Naive thymus-derived CD4-positive, alpha-beta T cell (primary cell): ENCODE results near the gene C1orf146. TPM values are rescaled to one million over a fixed set of nuclear protein-coding genes. Genes with fewer than 3 reads are reported as not detected.
"Not testable (repeated sequence)": the region's sequence is repeated elsewhere in the genome, so short reads cannot be mapped to it uniquely, and the experiment has no call there.

Source experiments
- ATAC-seq: fragments of 150-1000 bp; cut with Tn5 transposase; 2 replicates; pipeline ENCODE4 v1.10.0; 2021; ENCODE audit warnings: mild to moderate bottlenecking, moderate library complexity
- CTCF ChIA-PET: fragments of 350-600 bp; sonication (Branson Sonifier 250); formaldehyde crosslinking; loops from one replicate; lab custom pipeline; 2021; ENCODE audit warnings: antibody characterized with exemption; lab: Charles Lee
- POLR2A ChIA-PET: fragments of 350-600 bp; sonication (Branson Sonifier 250); formaldehyde crosslinking; loops from one replicate; lab custom pipeline; 2021; ENCODE audit warnings: antibody characterized with exemption, inconsistent platforms; lab: Charles Lee
- DNase-seq, 9 donors: peaks; one replicate each; pipeline versions ENCODE4 v3.0.0 to v3.0.0-alpha.2; 2020 to 2022; ENCODE audit warnings: mixed read lengths in 1 of 9
- H3K27ac ChIP-seq: one replicate; pipeline ENCODE4 v1.7.0; 2013; ENCODE audit warnings: mild to moderate bottlenecking, low read depth, low read length, moderate library complexity
- H3K27me3 ChIP-seq, 2 donors: one replicate each; pipeline ENCODE4 v1.7.0; 2013; ENCODE audit warnings: low read length in 2 of 2, mild to moderate bottlenecking in 2 of 2, moderate library complexity in 2 of 2; ENCODE audit not compliant: control insufficient read depth in 2 of 2, insufficient read depth in 2 of 2
- H3K36me3 ChIP-seq, 3 experiments: 1 replicate in 2 of 3; 2 replicates in 1 of 3; pipeline ENCODE4 v1.7.0; 2013; ENCODE audit warnings: low read length in 3 of 3, mild to moderate bottlenecking in 3 of 3, moderate library complexity in 1 of 3; ENCODE audit not compliant: insufficient read depth in 3 of 3, control insufficient read depth in 2 of 3
- H3K4me1 ChIP-seq, 2 donors: one replicate each; pipeline ENCODE4 v1.7.0; 2013; ENCODE audit warnings: low read length in 2 of 2, mild to moderate bottlenecking in 2 of 2, moderate library complexity in 1 of 2; ENCODE audit not compliant: control insufficient read depth in 2 of 2, insufficient read depth in 2 of 2
- H3K4me3 ChIP-seq: 2 replicates; pipeline ENCODE4 v1.7.0; 2013; ENCODE audit warnings: mild to moderate bottlenecking, low read length
- H3K9me3 ChIP-seq, 3 experiments: 1 replicate in 2 of 3; 2 replicates in 1 of 3; pipeline ENCODE4 v1.7.0; 2013; ENCODE audit warnings: low read length in 3 of 3; ENCODE audit not compliant: control insufficient read depth in 2 of 3
- H3K27ac Mint-ChIP-seq, 9 donors: one replicate each; pipeline ENCODE4 v1.8.0; 2020 to 2022; ENCODE audit warnings: mixed read lengths in 9 of 9, mild to moderate bottlenecking in 8 of 9, moderate library complexity in 5 of 9, inconsistent platforms in 2 of 9
- H3K27me3 Mint-ChIP-seq, 5 donors: one replicate each; pipeline ENCODE4 v1.8.0; 2021 to 2022; ENCODE audit warnings: mixed read lengths in 5 of 5, mild to moderate bottlenecking in 1 of 5
- H3K36me3 Mint-ChIP-seq, 5 donors: one replicate each; pipeline ENCODE4 v1.8.0; 2020 to 2022; ENCODE audit warnings: mixed read lengths in 5 of 5, mild to moderate bottlenecking in 3 of 5, inconsistent platforms in 1 of 5
- H3K4me1 Mint-ChIP-seq, 7 donors: one replicate each; pipeline ENCODE4 v1.8.0; 2020 to 2022; ENCODE audit warnings: mixed read lengths in 7 of 7, mild to moderate bottlenecking in 3 of 7, inconsistent platforms in 1 of 7
- H3K4me3 Mint-ChIP-seq, 10 donors: one replicate each; pipeline ENCODE4 v1.8.0; 2020 to 2022; ENCODE audit warnings: mild to moderate bottlenecking in 10 of 10, mixed read lengths in 10 of 10, moderate library complexity in 6 of 10, inconsistent platforms in 2 of 10
- H3K9me3 Mint-ChIP-seq, 11 donors: one replicate each; pipeline ENCODE4 v1.8.0; 2020 to 2022; ENCODE audit warnings: mixed read lengths in 11 of 11, mild to moderate bottlenecking in 4 of 11, inconsistent platforms in 1 of 11, moderate library complexity in 1 of 11
- intact Hi-C, 2 donors: fragments of 100-400 bp; cut with micrococcal nuclease; formaldehyde crosslinking; loops; one replicate each; pipeline ENCODE4 v1.15.1; 2023
- polyA plus RNA-seq, 2 donors: library from polyadenylated mRNA; unstranded; fragments of 300-500 nt; fragmentation: Illumina TruSeq; gene quantifications; one replicate each; pipeline ENCODE4 v1.2.3, GENCODE V29; 2021
- total RNA-seq, 6 experiments: library from RNA in 5 of 6; stranded (reverse) in 5 of 6; gene quantifications; 1 replicate in 5 of 6; 2 replicates in 1 of 6; pipeline ENCODE4 v1.2.3 and lab custom pipeline; 2021 to 2026

Gene C1orf146
- total and polyA plus RNA-seq, 7 experiments from 2014 or later = not detected

- intact Hi-C loops = loop anchor here in 1 of 2 donors (10.0 kb wide), 1 partner anchor 60 kb away; no protein-coding TSS in a partner anchor
- H3K27me3 Mint-ChIP-seq, H3K27me3 ChIP-seq, H3K27ac ChIP-seq, DNase-seq, POLR2A ChIA-PET, H3K9me3 ChIP-seq, H3K4me1 Mint-ChIP-seq, ATAC-seq, H3K4me3 Mint-ChIP-seq, H3K4me3 ChIP-seq, H3K4me1 ChIP-seq: not testable (repeated sequence)
- peak overlapping the region in 1 of 9 donors; percentile 23 for H3K27ac Mint-ChIP-seq
- H3K9me3 Mint-ChIP-seq = peaks cover 7 to 37% (median 20%) of the 10 kb centered on the region in 11 donors
- H3K36me3 Mint-ChIP-seq = peaks cover 36 to 73% (median 68%) of the 10 kb centered on the region in 5 donors
- peaks cover 0 to 27% (median 0%) of the 10 kb centered on the region in 3 experiments for H3K36me3 ChIP-seq
- CTCF ChIA-PET = interaction anchor here (0.6 to 0.7 kb wide), 2 partner anchors 29 to 33 kb away, joined by 3 to 5 read pairs; no protein-coding TSS in a partner anchor
Observed at GRCh38 chr1:92254714-92255113, 37.0 kb downstream of the C1orf146 start.

GRCh38 chr1:92259350-92259749 lies 41.6 kb downstream of the C1orf146 start:
- Mint-ChIP-seq H3K27me3 (no peaks in the 10 kb centered on the region), H3K27ac (no peak overlapping the region), H3K4me3 (no peak overlapping the region), H3K4me1 (peaks cover 0 to 8% (median 0%) of the 10 kb centered on the region in 7 donors), H3K36me3 (peaks cover 28 to 89% (median 78%) of the 10 kb centered on the region in 5 donors), H3K9me3 (peaks cover 3 to 25% (median 15%) of the 10 kb centered on the region in 11 donors)
- ChIA-PET CTCF (no interaction called here), POLR2A (no interaction called here)
- H3K4me3 ChIP-seq = no peak overlapping the region
- intact Hi-C loops = loop anchor here in 1 of 2 donors (10.0 kb wide), 1 partner anchor 65 kb away; no protein-coding TSS in a partner anchor
- no peaks in the 10 kb centered on the region for H3K9me3 ChIP-seq
- no peak overlapping the region for H3K27ac ChIP-seq
- peaks cover 5 to 33% (median 8%) of the 10 kb centered on the region in 3 experiments for H3K36me3 ChIP-seq
- no peak for ATAC-seq
- DNase-seq = no peak
- no peaks in the 10 kb centered on the region for H3K27me3 ChIP-seq
- H3K4me1 ChIP-seq = no peaks in the 10 kb centered on the region

- Histone ChIP-seq H3K4me3 (no peak overlapping the region), H3K9me3 (no peaks in the 10 kb centered on the region), H3K27ac (no peak overlapping the region), H3K27me3 (no peaks in the 10 kb centered on the region), H3K4me1 (no peaks in the 10 kb centered on the region), H3K36me3 (peaks cover 5 to 38% (median 14%) of the 10 kb centered on the region in 3 experiments)
- ChIA-PET CTCF (no interaction called here), POLR2A (no interaction called here)
- Mint-ChIP-seq H3K27me3 (no peaks in the 10 kb centered on the region), H3K4me3 (no peak overlapping the region), H3K9me3 (peaks cover 0 to 2% (median 0%) of the 10 kb centered on the region in 11 donors), H3K27ac (no peak overlapping the region), H3K4me1 (peaks cover 0 to 2% (median 0%) of the 10 kb centered on the region in 7 donors), H3K36me3 (peaks cover 7 to 67% (median 53%) of the 10 kb centered on the region in 5 donors)
- ATAC-seq (no peak), DNase-seq (no peak)
- intact Hi-C loops = no loop called here
Observed at GRCh38 chr1:92262516-92262915, 44.8 kb downstream of the C1orf146 start.

GRCh38 chr1:92273039-92273438 lies 55.3 kb downstream of the C1orf146 start:
- ChIA-PET CTCF (interaction anchor here (0.6 to 0.8 kb wide), 3 partner anchors 21 to 373 kb away, joined by 3 to 5 read pairs (median 4); no protein-coding TSS in a partner anchor), POLR2A (interaction anchor here (0.6 kb wide), 1 partner anchor 310 kb away, joined by 3 read pairs; no protein-coding TSS in a partner anchor)
- H3K4me1 ChIP-seq = no peaks in the 10 kb centered on the region
- H3K27me3 ChIP-seq = no peaks in the 10 kb centered on the region
- ATAC-seq (no peak), DNase-seq (no peak)
- intact Hi-C loops = loop anchor here in 1 of 2 donors (2.0 kb wide), 1 partner anchor 18 kb away; no protein-coding TSS in a partner anchor
- Mint-ChIP-seq H3K27ac (no peak overlapping the region), H3K36me3 (peaks cover 19 to 61% (median 56%) of the 10 kb centered on the region in 5 donors), H3K9me3 (no peaks in the 10 kb centered on the region), H3K4me3 (no peak overlapping the region), H3K27me3 (no peaks in the 10 kb centered on the region), H3K4me1 (peaks cover 0 to 19% (median 5%) of the 10 kb centered on the region in 7 donors)
- H3K9me3 ChIP-seq = no peaks in the 10 kb centered on the region
- no peak overlapping the region for H3K4me3 ChIP-seq
- peaks cover 3 to 27% (median 6%) of the 10 kb centered on the region in 3 experiments for H3K36me3 ChIP-seq
- no peak overlapping the region for H3K27ac ChIP-seq

- no peak overlapping the region for H3K27ac ChIP-seq
- no peak for ATAC-seq
- CTCF ChIA-PET = no interaction called here
- H3K4me3 ChIP-seq = no peak overlapping the region
- no peaks in the 10 kb centered on the region for H3K4me1 ChIP-seq
- peaks cover 21 to 60% (median 50%) of the 10 kb centered on the region in 5 donors for H3K36me3 Mint-ChIP-seq
- H3K9me3 Mint-ChIP-seq = no peaks in the 10 kb centered on the region
- H3K36me3 ChIP-seq = peaks cover 3 to 35% (median 6%) of the 10 kb centered on the region in 3 experiments
- peaks cover 0 to 24% (median 5%) of the 10 kb centered on the region in 7 donors for H3K4me1 Mint-ChIP-seq
- POLR2A ChIA-PET = no interaction called here
- intact Hi-C loops = no loop called here
- H3K27me3 Mint-ChIP-seq = no peaks in the 10 kb centered on the region
- no peak overlapping the region for H3K4me3 Mint-ChIP-seq
- DNase-seq = no peak
- peak overlapping the region in 1 of 9 donors; percentile 39 for H3K27ac Mint-ChIP-seq
- no peaks in the 10 kb centered on the region for H3K27me3 ChIP-seq
- no peaks in the 10 kb centered on the region for H3K9me3 ChIP-seq
Observed at GRCh38 chr1:92274939-92275338, 57.2 kb downstream of the C1orf146 start.

- no peak for ATAC-seq
- POLR2A ChIA-PET = no interaction called here
- Mint-ChIP-seq H3K27ac (no peak overlapping the region), H3K4me3 (no peak overlapping the region), H3K27me3 (no peaks in the 10 kb centered on the region), H3K4me1 (peaks cover 0 to 24% (median 6%) of the 10 kb centered on the region in 7 donors), H3K36me3 (peaks cover 26 to 64% (median 52%) of the 10 kb centered on the region in 5 donors), H3K9me3 (peaks cover 0 to 4% (median 0%) of the 10 kb centered on the region in 11 donors)
- intact Hi-C loops = no loop called here
- H3K27me3 ChIP-seq = no peaks in the 10 kb centered on the region
- no peaks in the 10 kb centered on the region for H3K9me3 ChIP-seq
- H3K4me1 ChIP-seq = no peaks in the 10 kb centered on the region
- CTCF ChIA-PET = no interaction called here
- no peak overlapping the region for H3K27ac ChIP-seq
- H3K4me3 ChIP-seq = no peak overlapping the region
- peaks cover 0 to 35% (median 6%) of the 10 kb centered on the region in 3 experiments for H3K36me3 ChIP-seq
- no peak for DNase-seq
Observed at GRCh38 chr1:92276082-92276481, 58.4 kb downstream of the C1orf146 start.
